Peyer's patch (tissue), 4 donors: ENCODE data around the gene HPSE.

ENCODE experiments used
- POLR2A ChIP-seq, 2 donors: fragments of 450-650 bp; IDR thresholded peaks; one replicate each; pipeline ENCODE4 v1.5.1; 2017; ENCODE audit warnings: antibody characterized with exemption in 2 of 2, mild to moderate bottlenecking in 2 of 2, moderate library complexity in 2 of 2
- TF ChIP-seq, protein P1 (sequence below), 6 experiments: fragments of 450-650 bp in 4 of 6; fragments of 200-600 bp in 2 of 6; sonication (generic) in 1 of 6; IDR thresholded peaks; one replicate each; pipeline ENCODE4 v1.5.1; 2017 to 2019; ENCODE audit warnings: antibody characterized with exemption in 6 of 6, mild to moderate bottlenecking in 3 of 6, moderate library complexity in 1 of 6

DNA sequence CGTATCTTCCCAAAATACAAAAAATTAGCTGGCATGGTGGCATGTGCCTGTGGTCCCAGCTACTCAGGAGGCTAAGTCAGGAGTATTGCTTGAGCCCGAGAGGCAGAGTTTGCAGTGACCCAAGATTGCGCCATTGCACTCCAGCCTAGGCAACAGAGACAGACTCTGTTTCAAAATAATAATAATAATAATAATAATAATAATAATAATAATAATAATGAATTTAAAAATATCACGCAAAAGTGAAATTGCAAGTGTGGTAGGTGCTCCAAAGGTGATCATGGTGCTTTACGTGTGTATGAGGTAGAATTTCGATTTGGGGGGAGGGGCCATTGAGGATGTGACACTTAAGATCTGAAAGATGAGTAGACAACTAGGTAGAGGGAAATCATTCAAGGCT, 4.9 kb upstream of the HPSE start:
- TF ChIP-seq, protein P1, sequence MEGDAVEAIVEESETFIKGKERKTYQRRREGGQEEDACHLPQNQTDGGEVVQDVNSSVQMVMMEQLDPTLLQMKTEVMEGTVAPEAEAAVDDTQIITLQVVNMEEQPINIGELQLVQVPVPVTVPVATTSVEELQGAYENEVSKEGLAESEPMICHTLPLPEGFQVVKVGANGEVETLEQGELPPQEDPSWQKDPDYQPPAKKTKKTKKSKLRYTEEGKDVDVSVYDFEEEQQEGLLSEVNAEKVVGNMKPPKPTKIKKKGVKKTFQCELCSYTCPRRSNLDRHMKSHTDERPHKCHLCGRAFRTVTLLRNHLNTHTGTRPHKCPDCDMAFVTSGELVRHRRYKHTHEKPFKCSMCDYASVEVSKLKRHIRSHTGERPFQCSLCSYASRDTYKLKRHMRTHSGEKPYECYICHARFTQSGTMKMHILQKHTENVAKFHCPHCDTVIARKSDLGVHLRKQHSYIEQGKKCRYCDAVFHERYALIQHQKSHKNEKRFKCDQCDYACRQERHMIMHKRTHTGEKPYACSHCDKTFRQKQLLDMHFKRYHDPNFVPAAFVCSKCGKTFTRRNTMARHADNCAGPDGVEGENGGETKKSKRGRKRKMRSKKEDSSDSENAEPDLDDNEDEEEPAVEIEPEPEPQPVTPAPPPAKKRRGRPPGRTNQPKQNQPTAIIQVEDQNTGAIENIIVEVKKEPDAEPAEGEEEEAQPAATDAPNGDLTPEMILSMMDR (IDR thresholded peaks at IDR 0.05) = no peak
- TF ChIP-seq POLR2A (IDR thresholded peaks at IDR 0.05) = no peak
